IPS DF 19.7 (cell line): ENCODE data around the gene KIAA0825.

Experiments
- DNase-seq: peaks from one replicate; pipeline ENCODE4 v3.0.0-alpha.2; 2013; ENCODE audit warnings: low read depth, low spot score

Gene KIAA0825, protein sequence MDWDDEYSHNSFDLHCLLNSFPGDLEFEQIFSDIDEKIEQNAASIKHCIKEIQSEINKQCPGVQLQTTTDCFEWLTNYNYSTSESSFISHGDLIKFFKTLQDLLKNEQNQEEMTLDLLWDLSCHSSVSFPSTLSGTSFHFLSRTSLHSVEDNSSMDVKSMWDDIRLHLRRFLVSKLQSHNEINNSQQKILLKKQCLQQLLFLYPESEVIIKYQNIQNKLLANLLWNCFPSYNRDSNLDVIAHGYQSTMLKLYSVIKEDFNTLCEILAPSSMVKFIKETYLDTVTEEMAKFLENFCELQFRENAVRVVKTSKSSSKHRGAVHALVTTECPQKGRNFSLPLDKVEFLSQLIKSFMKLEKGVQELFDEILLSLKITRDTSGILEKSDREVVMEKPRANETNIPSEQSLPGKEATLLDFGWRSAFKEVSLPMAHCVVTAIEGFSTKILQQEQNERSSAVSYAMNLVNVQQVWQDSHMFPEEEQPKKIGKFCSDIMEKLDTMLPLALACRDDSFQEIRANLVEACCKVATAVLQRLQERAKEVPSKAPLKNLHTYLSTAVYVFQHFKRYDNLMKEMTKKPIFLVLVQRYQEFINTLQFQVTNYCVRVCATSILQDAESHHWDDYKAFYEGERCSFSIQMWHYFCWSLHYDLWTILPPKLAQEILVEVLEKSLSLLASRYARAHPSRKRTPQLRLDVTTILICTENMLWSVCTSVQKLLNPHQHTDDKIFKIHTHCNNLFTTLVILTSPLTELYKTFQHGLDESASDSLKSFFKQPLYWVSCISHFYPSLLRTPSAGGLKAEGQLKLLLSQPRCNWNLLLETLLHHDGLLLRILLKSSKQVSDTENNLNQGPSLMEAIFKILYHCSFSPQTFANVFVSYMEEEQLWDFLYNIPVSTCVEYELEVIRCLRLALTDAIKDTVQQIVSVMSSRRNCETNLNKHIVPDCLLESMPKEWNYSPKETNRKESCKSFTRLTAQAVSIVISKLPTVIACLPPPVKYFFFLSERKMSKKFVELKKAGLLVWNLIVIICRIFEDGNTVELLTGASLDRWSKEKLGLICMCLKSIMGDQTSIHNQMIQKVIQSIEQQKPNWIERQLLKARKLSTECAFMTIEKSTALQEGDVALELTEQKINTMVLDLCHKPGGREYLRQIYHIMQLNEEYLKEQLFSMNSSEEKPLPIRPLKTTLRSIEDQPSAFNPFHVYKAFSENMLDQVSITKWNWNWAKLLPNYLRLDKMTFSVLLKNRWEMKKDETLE (N-terminal part only)

DNA sequence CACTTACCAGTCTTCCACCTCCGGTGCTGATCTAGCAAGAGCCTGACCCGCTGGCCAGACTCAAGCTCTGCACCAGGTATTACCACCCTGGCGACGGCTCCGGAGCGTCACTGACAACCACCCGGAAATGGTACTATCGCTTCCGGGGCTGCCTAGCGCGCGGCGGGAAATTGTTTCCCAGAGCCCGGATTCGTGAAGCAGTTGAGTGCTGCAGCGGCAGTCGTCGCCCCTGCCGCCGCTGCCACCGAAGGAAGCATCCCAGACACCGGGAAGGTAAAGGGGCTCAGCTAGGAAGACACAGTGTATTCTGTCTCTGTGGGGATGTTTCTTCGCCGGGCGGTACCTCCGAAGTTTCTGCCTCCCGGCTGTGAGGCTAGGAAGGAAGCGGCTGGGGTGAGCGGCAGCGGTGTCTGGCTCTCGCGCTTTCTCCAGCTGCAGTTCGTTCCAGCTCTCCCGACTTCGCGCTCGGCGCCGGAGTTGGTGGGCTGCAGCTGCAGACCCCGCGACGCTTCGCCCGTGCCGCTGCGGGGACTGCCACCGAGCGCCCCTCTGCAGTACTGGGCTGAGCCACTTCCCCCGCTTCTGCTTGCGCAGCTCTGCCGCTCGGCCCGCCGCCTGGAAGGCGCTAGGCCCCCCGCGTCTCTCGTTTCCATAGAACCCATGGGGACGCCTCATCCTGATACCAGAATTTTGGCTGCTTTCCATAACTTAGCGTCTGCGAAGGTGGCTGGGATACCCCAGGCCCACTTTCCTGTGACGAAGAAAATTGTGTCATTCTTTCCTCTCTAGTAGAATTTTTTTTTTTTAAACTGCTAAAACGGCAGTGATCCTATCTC lies at the start of gene KIAA0825, which contains the start of gene SLF1:
Gene KIAA0825, minus strand, starts transcription at position 112 of the 836 bp plus-strand sequence. CDS start 81,478 bp downstream, outside the sequence.
Gene SLF1, plus strand, starts transcription at position 177 of the 836 bp plus-strand sequence. CDS start 10,142 bp downstream, outside the sequence.
- DNase-seq: peak; percentile 82

DNA sequence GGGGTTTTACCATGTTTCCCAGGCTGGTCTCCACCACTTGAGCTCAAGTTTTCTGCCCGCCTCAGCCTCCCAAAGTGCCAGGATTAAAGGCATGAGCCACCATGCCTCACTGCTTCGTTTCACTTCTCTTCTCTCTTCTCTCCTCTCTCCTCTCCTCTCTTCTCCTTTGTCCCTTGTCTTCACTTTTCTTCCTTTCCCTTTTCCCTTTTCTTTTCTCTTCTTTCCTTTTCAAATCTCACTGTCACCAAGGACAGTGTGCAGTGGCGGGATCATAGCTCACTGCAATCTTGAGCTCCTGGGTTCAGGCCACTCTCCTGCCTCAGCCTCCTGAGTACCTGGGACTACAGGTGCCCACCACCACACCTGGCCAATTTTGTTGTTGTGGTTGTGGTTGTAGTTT lies 49.5 kb upstream of the KIAA0825 start:
- no peak for DNase-seq

DNA sequence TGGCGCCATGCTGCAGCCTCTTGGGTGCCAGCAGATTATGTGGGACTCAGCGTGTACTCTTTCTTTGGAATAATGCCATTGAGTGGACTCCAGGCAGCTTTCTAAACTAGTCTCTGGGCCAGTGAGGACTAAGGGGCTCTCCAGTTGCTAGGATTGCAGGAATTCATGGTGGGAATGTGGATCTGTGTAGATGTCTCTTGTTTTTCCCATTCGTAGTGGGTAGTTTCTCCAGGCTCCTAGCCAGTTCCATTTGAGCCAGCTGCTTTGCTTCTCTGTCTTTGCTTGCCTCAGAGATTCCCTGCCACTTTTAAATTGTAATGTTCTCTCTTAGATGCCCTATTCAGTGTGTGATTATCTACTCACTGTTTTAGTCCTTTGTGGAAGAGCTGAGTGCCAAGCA lies 42.7 kb upstream of the KIAA0825 start:
- no peak for DNase-seq

DNA sequence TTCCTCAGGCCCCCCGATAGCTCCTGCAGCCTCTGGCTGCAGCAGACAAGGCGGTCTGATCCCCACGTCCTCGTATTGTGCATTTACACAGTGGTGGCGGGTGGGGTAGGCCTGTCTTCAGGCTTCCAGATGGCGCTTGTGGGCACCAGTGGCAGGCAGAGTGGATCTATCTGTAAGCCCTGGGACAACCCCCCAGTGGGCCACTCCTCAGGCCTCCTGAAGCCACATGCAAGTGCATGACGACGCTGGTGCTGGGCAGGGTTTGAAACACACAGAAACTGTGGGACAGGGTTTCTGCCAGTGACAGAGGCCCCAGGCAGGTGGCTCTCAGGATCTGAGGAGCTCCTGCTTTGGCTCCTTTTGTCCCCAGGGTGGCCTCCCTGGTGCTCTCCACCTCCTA lies 42.1 kb upstream of the KIAA0825 start:
- DNase-seq: no peak

DNA sequence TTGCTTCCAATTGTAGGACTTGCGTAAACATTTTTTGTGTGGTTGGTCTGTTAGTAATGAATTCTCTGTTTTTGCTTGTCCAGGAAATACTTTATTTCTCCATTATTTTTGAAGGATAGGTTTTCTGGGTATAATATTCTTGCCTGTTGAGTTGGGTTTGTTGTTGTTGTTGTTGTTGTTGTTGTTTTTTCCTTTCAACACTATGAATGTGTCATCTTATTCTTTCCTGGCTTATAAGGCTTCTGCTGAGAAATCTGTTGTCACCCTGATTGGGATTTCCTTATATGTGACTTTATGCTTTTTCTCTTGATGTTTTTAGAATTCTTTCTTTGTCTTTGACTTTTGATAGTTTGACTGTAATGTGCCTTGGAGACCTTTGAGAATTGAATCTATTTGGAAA lies 39.9 kb upstream of the KIAA0825 start:
- no peak for DNase-seq

DNA sequence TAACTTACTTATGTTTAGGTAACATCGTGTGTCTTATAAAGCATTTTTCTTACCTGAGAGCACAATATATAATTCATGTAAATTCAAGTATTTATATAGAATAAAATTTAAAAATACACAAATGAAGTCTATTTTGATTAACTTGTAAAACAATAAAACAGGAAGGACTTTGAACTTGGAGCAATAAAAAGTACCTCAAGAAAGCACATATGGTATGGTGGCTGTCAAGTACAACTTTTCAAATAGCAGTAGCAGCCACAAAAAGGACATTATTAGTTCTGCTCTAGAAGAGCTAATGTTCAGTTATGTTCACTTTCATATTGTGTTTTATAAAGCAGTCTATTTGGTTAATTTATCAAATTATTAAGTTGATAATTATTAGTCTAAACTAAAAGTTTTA lies 31.5 kb upstream of the KIAA0825 start:
- no peak for DNase-seq

DNA sequence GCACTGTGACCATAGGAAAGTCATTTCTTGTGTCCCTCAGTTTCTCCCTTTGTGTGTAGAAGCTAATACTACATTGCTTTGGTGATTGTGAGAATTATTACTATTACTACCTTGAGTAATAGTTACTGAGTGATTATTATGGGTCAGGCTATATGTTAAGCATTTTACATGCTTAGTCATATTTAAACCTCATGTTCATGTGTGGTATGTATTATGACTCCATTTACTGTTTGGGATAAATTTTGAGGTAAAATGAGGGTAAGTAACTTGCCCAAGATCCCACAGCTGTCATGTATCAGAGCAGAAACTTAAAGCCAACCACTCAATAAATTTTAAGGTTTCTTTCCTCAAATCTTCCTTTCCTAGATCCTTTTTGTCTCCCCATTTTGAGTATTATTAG lies 28.4 kb upstream of the KIAA0825 start:
- DNase-seq: no peak

DNA sequence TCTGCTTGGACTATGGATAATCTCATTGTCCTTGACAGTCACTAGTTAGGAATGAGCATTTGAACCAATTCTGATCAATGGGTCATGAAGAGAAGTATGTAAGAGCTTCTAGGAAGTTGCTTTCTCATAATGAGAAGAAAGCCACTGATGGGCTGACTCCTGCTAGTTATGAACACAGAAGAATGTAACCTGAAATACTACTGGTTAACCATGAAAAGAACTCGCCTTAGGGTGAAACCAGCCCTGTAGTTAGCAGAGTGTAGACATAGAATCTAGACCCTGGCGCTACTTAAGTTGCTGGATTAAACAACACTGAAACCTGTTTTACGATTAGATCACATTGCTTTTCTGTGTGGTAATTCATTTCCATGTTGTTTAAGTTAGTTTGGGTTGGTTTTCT lies 26.6 kb upstream of the KIAA0825 start:
- DNase-seq: no peak

DNA sequence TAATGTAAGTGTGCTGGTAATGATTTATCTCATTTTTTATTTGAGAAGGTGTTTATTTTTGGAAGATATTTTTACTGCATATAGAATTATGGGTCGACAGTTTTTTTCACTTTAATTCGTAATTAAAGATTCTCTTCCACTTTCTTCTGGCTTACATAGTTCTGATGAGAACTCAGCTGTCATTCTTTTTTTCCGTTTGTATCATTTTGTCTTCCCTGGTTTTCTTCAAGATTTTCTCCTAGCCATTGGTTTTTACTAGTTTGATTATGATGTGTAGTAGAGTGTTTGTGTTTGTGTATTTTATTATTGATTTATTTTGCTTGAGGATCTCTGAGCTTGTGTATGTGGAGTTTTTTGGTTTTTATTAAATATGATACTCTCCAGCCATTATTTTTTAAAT lies 21.8 kb upstream of the KIAA0825 start:
- no peak for DNase-seq

DNA sequence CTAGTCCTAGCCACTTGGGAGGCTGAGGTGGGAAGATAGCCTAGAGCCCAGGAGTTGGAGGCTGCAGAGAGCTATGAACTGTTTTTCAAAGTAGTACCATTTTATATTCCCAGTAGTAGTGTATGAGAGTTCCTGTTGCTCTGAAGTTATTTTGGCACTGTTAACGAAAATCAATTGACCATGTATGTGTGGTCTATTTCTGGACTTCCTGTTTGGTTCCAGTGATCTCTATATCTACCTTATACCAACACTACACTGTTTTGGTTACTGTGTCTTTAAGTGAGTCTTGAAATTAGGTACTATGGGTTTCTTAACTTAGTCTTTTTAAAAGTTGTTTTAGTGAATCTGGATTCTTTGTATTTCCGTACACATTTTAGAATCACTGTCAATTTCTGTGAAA lies 13.6 kb upstream of the KIAA0825 start:
- DNase-seq: no peak

DNA sequence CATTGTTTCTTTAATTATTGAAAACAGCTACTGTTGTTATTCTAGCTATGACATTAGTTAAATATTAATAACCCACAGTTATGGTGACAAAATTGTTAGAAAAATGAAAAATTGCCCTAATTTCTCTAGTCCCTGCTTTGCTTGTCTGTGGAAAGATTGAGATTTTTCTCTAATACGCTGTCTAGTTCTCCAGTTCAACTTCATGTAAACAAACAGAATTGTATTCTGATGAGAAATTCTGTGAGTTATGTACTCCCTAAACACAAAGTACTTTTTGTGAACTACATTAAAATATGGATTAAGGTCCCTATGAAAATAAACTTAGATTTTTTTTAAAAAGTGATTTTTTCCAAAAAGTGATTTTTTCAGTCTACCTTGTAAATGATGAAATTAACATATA lies 8.8 kb upstream of the KIAA0825 start:
- DNase-seq: no peak

DNA sequence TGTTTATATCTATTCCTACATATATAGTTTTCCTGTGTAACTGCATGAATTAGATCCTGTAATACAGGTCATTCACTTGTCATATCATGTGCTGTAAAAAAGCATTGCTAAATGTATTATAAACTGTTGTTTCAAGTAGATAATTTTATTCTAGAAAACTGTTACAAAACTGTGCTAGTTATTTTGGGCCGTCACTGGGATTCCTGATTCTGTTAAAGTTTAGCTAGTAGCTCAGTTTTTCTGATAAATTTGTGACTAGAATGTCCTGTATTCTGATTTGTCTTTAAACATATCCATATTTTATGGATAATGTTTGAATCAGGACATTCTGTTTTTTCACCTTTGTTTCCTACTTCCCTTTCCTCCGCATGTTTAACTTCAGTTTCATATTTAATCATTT lies 5.5 kb upstream of the KIAA0825 start:
- no peak for DNase-seq

DNA sequence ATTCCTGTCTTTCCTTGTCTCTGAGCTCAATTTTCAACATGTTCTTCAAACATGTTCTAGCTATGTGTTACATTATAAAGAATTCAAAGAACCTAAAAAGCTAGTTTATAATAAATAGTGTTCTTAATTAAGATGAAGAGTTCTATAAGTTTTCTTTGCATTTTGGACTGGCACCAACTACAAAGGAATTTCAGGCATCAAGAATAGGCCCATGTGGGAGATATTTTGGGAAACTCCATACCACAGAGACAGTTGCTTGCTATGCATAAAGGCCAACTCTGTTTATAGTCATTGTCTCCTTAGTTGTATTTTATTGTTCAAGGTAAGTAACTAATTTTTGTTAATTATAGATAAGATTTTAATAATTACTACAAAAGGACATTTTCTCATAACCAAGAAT lies 4.6 kb upstream of the KIAA0825 start:
- DNase-seq: no peak

DNA sequence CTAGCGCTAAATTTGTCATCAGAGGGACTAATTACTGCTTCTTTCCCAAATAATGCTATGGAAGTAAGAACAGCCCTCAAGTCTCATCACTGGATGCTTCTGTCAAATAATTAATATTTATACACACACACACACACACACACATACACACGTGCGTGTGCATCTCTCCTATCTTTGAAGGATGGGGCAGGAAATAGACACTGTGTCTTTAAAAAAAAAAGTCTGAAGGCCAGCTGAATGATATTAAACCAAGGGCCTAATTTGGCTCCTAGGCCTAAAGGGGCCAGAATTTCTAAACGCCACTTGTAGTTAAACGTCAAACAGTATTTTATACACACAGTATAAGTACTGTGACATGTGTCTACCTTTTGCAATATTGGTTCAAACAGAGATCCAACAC lies 3.4 kb upstream of the KIAA0825 start:
- DNase-seq: no peak

DNA sequence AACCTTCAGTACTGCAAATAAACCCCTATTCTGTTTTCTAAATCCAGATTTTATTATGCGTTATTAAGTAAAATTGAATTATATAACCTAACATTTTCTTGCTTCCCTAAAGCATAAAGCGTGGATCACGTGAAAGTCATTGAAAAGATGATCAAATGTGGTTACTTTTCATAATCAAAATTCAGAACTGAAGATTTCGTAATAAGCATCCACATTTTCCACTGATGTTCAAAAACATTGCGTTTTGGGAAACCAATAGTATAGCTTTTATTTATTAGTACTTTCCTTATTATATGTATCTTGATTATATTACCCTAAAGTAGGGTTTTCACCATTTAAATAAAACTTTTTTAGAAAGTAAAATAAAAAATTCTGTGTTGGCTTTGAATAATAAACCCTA lies 1.9 kb upstream of the KIAA0825 start:
- no peak for DNase-seq

DNA sequence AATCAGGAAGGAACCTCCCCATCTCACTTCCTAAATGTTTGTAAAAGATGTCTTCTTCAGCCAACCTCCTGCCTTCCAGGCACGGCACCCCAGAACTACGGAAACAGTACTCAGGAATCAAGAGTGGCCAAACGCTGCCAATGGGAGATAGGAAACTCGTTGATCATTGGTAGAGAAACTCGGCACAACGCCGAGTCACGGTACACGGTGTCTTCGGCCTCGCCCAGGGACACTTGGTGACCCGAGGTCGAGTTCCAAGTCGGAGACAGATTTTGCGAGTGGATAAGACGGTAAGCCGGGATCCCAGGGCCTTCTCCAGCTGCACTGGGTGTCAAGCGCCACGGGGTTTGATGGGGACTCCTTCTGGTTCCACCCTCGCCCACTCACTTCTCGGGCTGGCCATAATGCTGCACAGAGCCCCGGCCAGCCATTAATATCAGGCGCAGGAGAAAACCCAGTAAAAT lies 343 bp downstream of the KIAA0825 start:
- DNase-seq: peak; percentile 30

DNA sequence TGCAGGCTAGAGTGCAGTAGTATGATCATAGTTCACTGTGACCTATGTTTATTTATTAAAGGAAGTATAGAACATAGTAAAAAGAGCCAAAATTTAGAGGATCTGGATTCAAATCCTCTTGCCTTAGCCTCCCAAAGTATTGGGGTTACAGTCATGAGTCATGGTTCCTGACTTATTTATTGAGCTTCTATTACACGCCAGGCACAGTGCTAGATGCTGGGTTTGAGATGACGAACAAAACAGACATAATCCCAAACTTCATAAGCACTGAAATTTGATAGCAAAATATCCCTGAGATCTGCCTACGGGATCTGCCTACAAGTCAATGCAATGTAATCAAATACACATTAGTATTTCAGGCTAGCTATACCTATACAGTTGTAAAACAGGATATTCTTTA lies 2.5 kb downstream of the KIAA0825 start:
- no peak for DNase-seq

DNA sequence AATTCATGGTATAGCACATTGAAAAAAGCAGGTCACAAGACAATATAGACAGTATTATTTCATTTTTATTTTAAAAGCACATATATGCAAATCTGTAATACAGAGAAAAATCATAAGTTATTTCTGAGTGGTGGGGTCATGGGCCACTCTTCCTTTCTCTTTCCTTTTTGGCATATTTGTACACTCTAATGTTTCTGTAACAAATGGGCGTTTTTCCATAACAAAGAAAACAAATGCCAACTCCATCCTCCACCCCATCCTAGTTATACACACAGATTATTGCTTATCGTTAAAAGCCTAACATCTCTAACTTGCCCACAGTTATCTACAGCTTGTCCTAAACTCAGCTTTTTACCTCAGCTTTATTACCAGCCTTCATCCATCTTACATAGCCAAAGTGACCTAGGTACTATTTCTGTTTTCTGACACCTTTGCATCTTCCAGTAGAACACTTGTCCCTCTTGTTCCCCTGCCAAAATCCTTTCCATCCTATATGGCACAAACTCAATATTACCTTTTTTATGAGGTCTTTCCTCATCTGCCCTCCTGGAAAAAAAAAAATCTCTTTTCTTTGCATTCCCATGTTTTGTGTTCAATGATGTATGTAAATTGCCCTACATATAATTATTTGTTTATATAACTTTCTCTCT lies 4.1 kb downstream of the KIAA0825 start:
- DNase-seq: no peak

DNA sequence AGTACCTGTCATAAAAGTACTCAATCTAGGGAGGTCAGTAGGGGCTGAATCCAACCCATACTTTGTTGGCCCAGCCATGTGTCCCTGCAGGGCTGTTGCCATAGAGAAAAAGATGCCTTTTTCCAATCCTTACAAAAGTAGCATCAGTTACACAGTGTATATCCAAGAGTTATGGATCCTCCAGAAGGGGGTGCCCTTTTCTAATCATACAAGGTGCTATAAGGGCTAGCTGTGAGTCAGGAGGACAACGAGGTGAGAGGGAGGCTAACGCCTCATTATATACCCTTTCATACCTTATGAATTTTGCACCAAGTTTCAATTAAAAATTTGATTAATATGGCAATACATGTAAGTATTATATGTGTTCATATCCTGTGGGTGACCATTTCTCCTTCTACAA lies 4.8 kb downstream of the KIAA0825 start:
- peak; percentile 15 for DNase-seq

DNA sequence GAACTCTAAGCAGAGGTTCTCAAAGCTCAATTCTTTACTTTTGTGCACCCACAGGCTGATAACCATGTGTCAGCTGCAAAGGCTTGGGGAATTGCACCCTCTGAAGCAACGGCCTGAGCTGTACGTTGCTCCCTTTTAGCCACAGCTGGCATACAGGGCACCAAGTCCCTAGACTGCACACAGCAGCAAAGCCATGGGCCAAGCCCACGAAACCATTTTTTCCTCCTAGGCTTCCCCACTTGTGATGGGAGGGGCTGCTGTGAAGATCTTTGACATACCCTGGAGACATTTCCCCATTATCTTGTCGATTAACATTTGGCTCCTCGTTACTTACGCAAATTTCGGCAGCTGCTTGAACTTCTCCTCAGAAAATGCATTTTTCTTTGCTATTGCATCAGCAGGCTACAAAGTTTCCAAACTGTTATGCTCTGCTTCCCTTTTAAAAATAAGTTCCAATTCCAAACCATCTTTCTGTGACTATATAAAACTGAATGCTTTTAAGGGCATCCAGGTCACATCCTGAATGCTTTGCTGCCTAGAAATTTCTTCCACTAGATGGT lies 23.0 kb downstream of the KIAA0825 start:
- no peak for DNase-seq
